SIG-M5 treated with dmso at 0.1 percent for 504 hours (cell line): ENCODE results near the gene DYNLL1.
"Not testable (repeated sequence)": the region's sequence is repeated elsewhere in the genome, so short reads cannot be mapped to it uniquely, and the experiment has no call there.

Experiments used
- DNase-seq: peaks from one replicate; lab custom pipeline; 2025; ENCODE audit not compliant: unreplicated experiment; lab: John Stamatoyannopoulos, UW

DYNLL1 gene

DNA sequence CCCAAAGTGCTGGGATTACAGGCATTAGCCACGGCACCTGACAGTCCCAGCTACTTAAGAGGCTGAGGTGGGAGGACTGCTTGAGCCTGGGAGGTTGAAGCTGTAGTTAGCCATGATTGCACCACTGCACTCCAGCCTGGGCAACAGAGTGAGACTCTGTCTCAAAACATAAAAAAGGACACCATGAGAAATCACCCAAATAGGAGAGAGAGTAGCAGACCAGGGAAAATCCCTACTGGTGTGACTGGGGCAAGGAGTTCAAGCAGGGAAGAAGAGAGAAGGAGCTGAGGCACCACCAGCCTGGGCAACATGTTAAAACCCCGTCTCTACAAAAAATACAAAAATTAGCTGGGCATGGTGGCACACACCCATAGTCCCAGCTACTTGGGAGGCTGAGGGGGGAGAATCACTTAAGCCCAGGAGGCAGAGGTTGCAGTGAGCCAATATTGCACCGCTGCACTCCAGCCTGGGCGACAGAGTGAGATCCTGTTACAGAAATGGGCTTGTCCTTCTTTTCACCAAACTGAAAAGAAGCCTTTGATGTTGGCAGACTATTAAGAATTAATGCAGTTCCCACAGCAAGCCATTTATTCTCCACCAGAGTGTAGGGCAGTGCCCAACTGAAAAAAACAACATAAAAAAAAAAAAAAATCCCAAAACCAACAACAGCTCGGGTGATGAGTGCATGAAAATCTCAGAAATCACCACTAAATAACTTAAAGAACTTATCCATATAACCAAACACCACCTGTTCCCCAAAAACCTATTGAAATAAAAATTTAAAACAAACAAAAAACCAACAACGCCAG is 21.9 kb upstream of the DYNLL1 start:
- no peak for DNase-seq

- peak; percentile 96 for DNase-seq
Observed at GRCh38 chr12:120474616-120474960, 21.3 kb upstream of the DYNLL1 start.

GRCh38 chr12:120475643-120476042 is 20.3 kb upstream of the DYNLL1 start:
- no peak for DNase-seq

GRCh38 chr12:120479458-120479857 is 16.5 kb upstream of the DYNLL1 start:
- no peak for DNase-seq

- no peak for DNase-seq
Observed at GRCh38 chr12:120480211-120480610, 15.7 kb upstream of the DYNLL1 start.

DNA sequence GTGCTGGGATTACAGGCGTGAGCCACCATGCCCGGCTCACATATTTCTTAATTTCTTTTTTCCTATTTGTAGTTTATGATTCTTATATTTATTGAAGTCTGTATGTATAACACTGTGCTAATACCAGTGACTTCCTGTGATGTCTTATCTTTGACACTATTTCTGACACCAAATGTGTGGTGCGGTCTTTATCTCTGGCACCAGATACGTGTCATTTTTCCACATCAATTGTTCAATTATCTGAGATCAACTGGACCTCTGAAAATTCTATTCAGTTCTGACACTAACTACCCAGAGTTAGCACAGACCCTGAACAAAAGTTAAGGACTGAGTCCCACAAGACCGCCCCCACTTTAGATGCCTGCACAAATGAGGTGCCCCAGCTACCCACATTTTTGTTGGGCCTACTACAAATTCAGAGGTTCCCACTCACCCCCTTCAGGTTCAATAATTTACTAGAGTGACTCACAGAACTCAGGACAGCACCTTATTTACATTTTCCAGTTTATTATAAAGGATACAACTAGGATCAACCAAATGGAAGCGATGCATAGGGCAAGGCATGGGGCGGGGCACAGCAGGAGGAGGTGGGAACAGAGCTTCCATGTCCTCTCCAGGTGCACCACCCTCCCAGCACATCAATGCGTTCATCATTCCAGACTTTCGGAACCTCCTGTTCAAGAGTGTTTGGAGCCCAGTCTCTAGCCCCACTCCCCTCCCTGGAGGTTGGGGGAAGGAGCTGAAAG is 14.7 kb upstream of the DYNLL1 start:
- DNase-seq, result no peak

DNA sequence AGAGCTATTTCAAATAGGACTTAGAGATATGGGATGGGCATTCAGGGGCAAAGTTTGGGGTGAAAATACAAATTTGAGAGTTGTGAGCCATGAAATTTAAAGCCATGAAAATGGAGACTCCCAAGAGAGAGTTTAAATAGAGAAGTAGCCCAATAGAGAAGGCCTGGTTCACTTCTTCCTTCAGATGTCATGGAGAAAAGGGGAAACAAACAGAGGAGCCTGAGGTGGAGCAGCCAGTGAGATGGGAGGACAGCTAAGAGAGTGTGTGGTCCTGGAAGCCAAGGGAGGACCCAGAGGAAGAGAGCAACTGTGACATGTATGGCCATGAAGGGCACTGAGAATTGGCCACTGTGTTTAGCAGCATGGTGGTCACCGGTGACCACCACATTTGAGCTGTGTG is 12.3 kb upstream of the DYNLL1 start:
- peak; percentile 18 for DNase-seq

GRCh38 chr12:120485961-120486881 is 9.7 kb upstream of the DYNLL1 start:
- no peak for DNase-seq

GRCh38 chr12:120487552-120487951 is 8.4 kb upstream of the DYNLL1 start:
- not testable (repeated sequence) for DNase-seq

DNA sequence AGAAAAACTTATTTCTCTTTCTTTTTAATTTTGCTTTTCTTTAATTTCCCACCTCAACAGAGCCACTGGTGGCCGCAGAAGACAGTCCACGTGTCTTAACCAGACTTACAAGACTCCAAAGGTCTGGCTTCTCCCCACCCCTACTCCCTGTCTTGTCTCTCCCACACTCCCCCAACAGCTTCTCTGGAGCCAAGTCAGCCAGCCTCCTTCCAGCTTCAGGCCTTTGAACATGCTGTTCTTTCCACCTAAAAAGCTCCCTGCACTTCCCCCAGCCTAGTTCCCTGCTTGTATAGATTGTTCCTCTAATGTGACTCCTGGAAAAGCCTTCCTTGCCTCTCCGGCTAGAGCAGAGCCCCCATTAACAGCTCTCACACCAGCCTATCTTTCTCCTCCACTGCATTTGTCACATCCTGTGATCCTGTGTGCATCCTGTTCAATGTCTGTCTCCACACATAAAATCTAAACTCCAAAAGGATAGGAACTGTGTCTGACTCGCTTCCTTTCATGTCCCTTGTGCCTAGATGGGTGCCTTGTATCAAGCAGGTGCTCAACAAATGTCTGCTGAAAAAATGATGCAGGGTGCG is 7.8 kb upstream of the DYNLL1 start:
- no peak for DNase-seq

DNA sequence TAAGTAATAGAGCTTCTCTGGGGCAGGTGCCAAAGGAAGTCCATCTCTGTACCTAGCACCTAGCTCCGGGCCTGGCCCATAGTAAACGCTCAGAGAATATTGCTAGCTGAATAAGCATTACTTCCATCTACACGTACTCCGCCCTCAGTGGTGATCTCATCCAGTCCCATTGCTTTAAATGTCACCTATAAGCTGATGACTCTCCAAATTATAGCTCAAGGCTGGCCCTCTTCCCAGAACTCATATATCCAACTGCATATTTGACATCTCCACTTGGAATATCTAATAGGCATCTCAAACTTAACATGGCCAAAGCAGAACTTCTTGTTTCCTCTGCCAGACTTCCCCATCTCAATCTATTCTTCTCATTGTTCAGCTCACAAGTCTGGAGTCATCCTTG is 6.9 kb upstream of the DYNLL1 start:
- no peak for DNase-seq

GRCh38 chr12:120490325-120490724 is 5.6 kb upstream of the DYNLL1 start:
- no peak for DNase-seq

DNA sequence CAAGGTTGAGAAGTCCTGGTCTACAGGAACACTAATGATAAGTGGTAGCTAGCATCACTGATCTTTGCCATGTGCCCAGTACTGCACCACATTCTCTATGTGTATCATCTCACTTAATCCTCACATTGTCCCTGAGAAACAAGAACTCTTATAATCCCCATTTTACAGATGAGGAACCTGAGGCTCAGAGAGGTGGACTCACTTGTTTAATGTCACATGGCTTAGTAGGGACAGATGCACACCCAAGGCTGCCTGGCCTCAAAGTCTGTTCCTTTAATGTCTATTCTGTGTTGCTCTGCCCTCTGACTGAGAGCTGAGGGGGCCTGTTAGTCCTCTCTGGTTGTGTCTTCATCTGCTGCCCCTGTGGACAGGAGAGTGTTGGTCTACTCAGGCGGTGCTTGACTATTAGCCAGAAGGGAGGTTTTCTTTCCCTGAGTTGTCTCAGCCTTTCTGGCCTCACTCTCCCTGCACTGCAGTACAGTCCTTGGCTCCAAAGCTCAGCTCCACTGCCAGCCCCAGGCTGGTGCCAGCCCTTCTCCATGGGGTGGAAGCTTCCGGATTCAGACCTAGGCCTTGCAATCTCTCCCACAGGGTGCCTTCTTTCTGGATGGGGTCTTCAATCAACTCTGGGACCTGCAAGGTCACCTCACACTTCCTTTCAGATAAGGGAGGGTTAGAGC is 4.9 kb upstream of the DYNLL1 start:
- DNase-seq, result no peak

- no peak for DNase-seq
Observed at GRCh38 chr12:120495186-120495730, 655 bp upstream of the DYNLL1 start.

DNA sequence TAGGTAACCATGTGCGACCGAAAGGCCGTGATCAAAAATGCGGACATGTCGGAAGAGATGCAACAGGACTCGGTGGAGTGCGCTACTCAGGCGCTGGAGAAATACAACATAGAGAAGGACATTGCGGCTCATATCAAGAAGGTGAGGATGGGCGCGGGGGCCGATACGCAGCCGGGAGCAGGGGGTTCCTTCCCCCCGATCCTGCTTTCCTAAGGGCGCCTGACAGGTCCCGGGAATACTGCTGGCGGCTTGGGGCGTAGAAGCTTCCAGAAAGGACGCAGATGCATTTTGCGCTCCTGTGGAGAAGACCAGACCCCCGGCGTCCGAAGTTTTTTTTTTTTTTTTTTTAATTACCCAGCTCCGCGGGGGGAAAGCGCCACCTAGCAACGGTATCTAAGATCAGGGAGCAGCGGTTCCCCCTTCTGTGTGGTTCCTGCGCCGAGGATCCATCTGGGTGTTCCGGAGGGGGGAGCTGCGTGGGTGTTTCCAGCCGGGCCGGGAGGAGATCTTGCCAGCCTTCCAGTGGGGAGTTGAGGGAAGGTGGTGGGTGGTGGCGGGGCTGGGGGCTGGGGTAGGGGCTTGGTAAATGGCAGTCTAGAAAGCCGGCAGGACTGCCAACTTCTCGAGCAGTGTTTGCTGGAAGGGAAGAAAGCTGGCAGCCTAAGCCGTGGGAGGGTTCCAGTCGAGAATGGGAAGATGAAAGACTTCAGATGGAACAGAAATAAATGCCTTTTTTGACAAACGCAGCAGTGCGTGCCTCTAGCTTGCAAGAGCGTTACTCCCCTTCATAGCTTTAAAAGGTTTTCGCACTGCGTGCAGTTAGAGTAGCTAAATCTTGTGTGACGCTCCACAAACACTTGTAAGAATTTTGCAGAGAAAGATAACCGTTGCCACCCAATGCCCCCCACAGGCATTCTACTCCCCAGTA is 764 bp downstream of the DYNLL1 start:
- DNase-seq, result peak; percentile 79

DNA sequence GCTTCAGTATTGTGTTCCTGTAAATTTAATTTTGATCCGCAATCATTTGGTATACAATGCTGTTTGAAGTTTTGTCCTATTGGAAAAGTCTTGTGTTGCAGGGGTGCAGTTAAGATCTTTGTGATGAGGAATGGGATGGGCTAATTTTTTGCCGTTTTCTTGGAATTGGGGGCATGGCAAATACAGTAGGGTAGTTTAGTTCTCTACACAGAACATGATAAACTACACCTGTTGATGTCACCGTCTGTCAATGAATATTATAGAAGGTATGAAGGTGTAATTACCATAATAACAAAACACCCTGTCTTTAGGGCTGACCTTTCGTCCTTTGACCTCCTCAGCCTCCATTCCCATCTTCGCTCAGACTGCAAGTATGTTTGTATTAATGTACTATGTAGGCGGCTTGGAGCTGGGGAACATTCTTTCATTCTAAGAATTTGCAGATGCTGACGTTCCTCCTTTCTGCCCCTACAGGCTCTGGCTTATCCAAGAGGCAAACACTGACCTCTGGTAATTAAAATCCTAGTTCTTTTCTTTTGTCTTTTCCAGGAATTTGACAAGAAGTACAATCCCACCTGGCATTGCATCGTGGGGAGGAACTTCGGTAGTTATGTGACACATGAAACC is 1.7 kb downstream of the DYNLL1 start:
- no peak for DNase-seq

GRCh38 chr12:120498870-120499515 is 3.1 kb downstream of the DYNLL1 start:
- no peak for DNase-seq

- no peak for DNase-seq
Observed at GRCh38 chr12:120500581-120500980, 4.7 kb downstream of the DYNLL1 start.
